H1 (cell line): ENCODE results near the gene RBM44. TPM values are rescaled to one million over a fixed set of nuclear protein-coding genes. Genes with fewer than 3 reads are reported as not detected.

Source experiments
- CTCF ChIA-PET: fragments of 300-600 bp; sonication (Branson Sonifier 250); formaldehyde crosslinking; loops from one replicate; lab custom pipeline; 2021; ENCODE audit not compliant: partially characterized antibody; lab: Charles Lee
- POLR2A ChIA-PET: fragments of 300-600 bp; sonication (Branson Sonifier 250); formaldehyde crosslinking; loops from one replicate; lab custom pipeline; 2021; ENCODE audit warnings: inconsistent platforms; ENCODE audit not compliant: partially characterized antibody; lab: Charles Lee
- DNase-seq, 2 experiments: peaks; one replicate each; pipeline versions ENCODE4 v3.0.0 to v3.0.0-alpha.2; 2010 to 2022; ENCODE audit warnings: low spot score in 2 of 2, low read depth in 1 of 2, mixed read lengths in 1 of 2
- FAIRE-seq: peaks from 2 replicates; lab custom pipeline; 2011; peaks lifted over from hg19 to GRCh38; lab: Jason Lieb, UNC
- H2AFZ ChIP-seq: 2 replicates; pipeline ENCODE4 v1.8.1; 2012; ENCODE audit warnings: low read length, inconsistent platforms
- H2AK5ac ChIP-seq: 2 replicates; pipeline ENCODE4 v1.6.1; 2013; ENCODE audit warnings: low read depth, low read length
- H2BK120ac ChIP-seq: replicated peaks from 2 replicates; pipeline ENCODE3; 2013; ENCODE audit warnings: low read depth, low read length, inconsistent platforms
- H2BK12ac ChIP-seq: 2 replicates; pipeline ENCODE4 v1.6.1; 2013; ENCODE audit warnings: low read depth, low read length
- H2BK15ac ChIP-seq: 2 replicates; pipeline ENCODE4 v1.6.1; 2013; ENCODE audit warnings: low read length
- H2BK20ac ChIP-seq: 2 replicates; pipeline ENCODE4 v1.6.1; 2013; ENCODE audit warnings: low read length
- H2BK5ac ChIP-seq: 2 replicates; pipeline ENCODE4 v1.6.1; 2013; ENCODE audit warnings: low read depth, low read length
- H3K14ac ChIP-seq: 2 replicates; pipeline ENCODE4 v1.6.1; 2013; ENCODE audit warnings: inconsistent platforms; ENCODE audit not compliant: insufficient read length
- H3K18ac ChIP-seq: 2 replicates; pipeline ENCODE4 v1.6.1; 2013; ENCODE audit warnings: low read length; ENCODE audit errors: extremely low read depth
- H3K23ac ChIP-seq: 2 replicates; pipeline ENCODE4 v1.6.1; 2013; ENCODE audit warnings: inconsistent platforms; ENCODE audit not compliant: insufficient read length
- H3K23me2 ChIP-seq: 2 replicates; pipeline ENCODE4 v1.6.1; 2013; ENCODE audit warnings: low read depth, low read length
- H3K27ac ChIP-seq: 2 replicates; pipeline ENCODE4 v1.6.1; 2011; ENCODE audit warnings: low read depth, low read length, inconsistent platforms
- H3K27me3 ChIP-seq, 4 experiments: replicated peaks in 1 of 4; 1 replicate in 1 of 4; 2 replicates in 3 of 4; pipeline versions ENCODE4 v1.6.1 to v1.8.1; 2011 to 2013; ENCODE audit warnings: low read length in 3 of 4, mild to moderate bottlenecking in 3 of 4, inconsistent platforms in 2 of 4, mixed read lengths in 2 of 4, moderate library complexity in 1 of 4; ENCODE audit not compliant: control insufficient read depth in 3 of 4, insufficient read depth in 3 of 4; ENCODE audit errors: extremely low read depth in 1 of 4
- H3K36me3 ChIP-seq, 4 experiments: 2 replicates each; pipeline versions ENCODE4 v1.6.1 to v1.8.1; 2011 to 2013; ENCODE audit warnings: mild to moderate bottlenecking in 4 of 4, low read length in 3 of 4, moderate library complexity in 2 of 4, control low read depth in 1 of 4, inconsistent platforms in 1 of 4; ENCODE audit not compliant: insufficient read depth in 4 of 4, control insufficient read depth in 2 of 4
- H3K4ac ChIP-seq: replicated peaks from 2 replicates; pipeline ENCODE3; 2013; ENCODE audit warnings: low read length, low read depth, mixed read lengths, inconsistent platforms; ENCODE audit not compliant: insufficient read length
- H3K4me1 ChIP-seq, 4 experiments: replicated peaks in 1 of 4; 1 replicate in 1 of 4; 2 replicates in 3 of 4; pipeline versions ENCODE4 v1.6.1 to v1.8.1; 2011 to 2013; ENCODE audit warnings: low read length in 3 of 4, inconsistent platforms in 2 of 4, mixed read lengths in 1 of 4; ENCODE audit not compliant: insufficient read depth in 4 of 4, control insufficient read depth in 3 of 4
- H3K4me2 ChIP-seq, 2 experiments: 2 replicates each; pipeline versions ENCODE4 v1.6.1 to v1.8.1; 2011 to 2013; ENCODE audit warnings: low read depth in 2 of 2, low read length in 2 of 2, control low read depth in 1 of 2, inconsistent platforms in 1 of 2, mild to moderate bottlenecking in 1 of 2; ENCODE audit not compliant: insufficient read depth in 1 of 2
- H3K4me3 ChIP-seq, 4 experiments: fragments of 200-600, 300-600 bp in 1 of 4; sonication (generic), shearing (Covaris generic), sonication (Bioruptor Twin) in 1 of 4; 2 replicates each; pipeline versions ENCODE4 v1.5.1 to v1.8.1; 2011 to 2016; ENCODE audit warnings: low read length in 4 of 4, low read depth in 3 of 4, control low read depth in 2 of 4, inconsistent platforms in 2 of 4, mild to moderate bottlenecking in 2 of 4, mixed read lengths in 1 of 4, moderate library complexity in 1 of 4; ENCODE audit not compliant: insufficient read depth in 2 of 4; ENCODE audit errors: extremely low read depth in 1 of 4
- H3K56ac ChIP-seq: replicated peaks from 2 replicates; pipeline ENCODE3; 2013; ENCODE audit warnings: low read depth, mild to moderate bottlenecking, mixed read lengths, low read length, inconsistent platforms; ENCODE audit not compliant: insufficient read length
- H3K79me1 ChIP-seq: 2 replicates; pipeline ENCODE4 v1.6.1; 2013; ENCODE audit warnings: low read depth, low read length, control low read depth
- H3K79me2 ChIP-seq, 2 experiments: 2 replicates each; pipeline versions ENCODE4 v1.6.1 to v1.8.1; 2012 to 2013; ENCODE audit warnings: low read length in 2 of 2, mild to moderate bottlenecking in 2 of 2, inconsistent platforms in 1 of 2; ENCODE audit not compliant: insufficient read depth in 2 of 2, control insufficient read depth in 1 of 2
- H3K9ac ChIP-seq, 4 experiments: replicated peaks in 1 of 4; 1 replicate in 1 of 4; 2 replicates in 3 of 4; pipeline versions ENCODE4 v1.6.1 to v1.8.1; 2011 to 2013; ENCODE audit warnings: low read depth in 3 of 4, low read length in 3 of 4, control low read depth in 2 of 4, mild to moderate bottlenecking in 2 of 4, moderate library complexity in 2 of 4, inconsistent platforms in 1 of 4; ENCODE audit errors: extremely low read depth in 1 of 4
- H3K9me3 ChIP-seq, 2 experiments: 2 replicates each; pipeline versions ENCODE4 v1.6.1 to v1.8.1; 2012 to 2013; ENCODE audit warnings: mild to moderate bottlenecking in 2 of 2, moderate library complexity in 2 of 2, control low read depth in 1 of 2, inconsistent platforms in 1 of 2, low read depth in 1 of 2, low read length in 1 of 2, mixed read lengths in 1 of 2; ENCODE audit not compliant: insufficient read depth in 2 of 2
- H4K20me1 ChIP-seq, 2 experiments: replicated peaks in 1 of 2; 2 replicates each; pipeline versions ENCODE3 to v1.8.1; 2011 to 2013; ENCODE audit warnings: inconsistent platforms in 2 of 2, low read length in 2 of 2, mild to moderate bottlenecking in 1 of 2; ENCODE audit not compliant: insufficient read depth in 2 of 2, control insufficient read depth in 1 of 2
- H4K5ac ChIP-seq: 2 replicates; pipeline ENCODE4 v1.6.1; 2013; ENCODE audit warnings: low read length, low read depth, mixed read lengths, inconsistent platforms; ENCODE audit not compliant: insufficient read length
- H4K8ac ChIP-seq: 2 replicates; pipeline ENCODE4 v1.8.0; 2013; ENCODE audit warnings: mild to moderate bottlenecking, moderate library complexity, low read length, inconsistent platforms; ENCODE audit not compliant: insufficient read depth; ENCODE audit errors: extremely low read depth
- H4K91ac ChIP-seq: replicated peaks from 2 replicates; pipeline ENCODE3; 2013; ENCODE audit warnings: low read length, mixed read lengths, inconsistent platforms; ENCODE audit not compliant: insufficient read length
- JUN ChIP-seq: IDR thresholded peaks from 2 replicates; pipeline ENCODE4 v1.6.1; 2011; ENCODE audit warnings: low read depth, mild to moderate bottlenecking, improper control_type of control experiment, low read length
- KDM1A ChIP-seq: fragments of 200-600, 300-600 bp; sonication (generic); IDR thresholded peaks from 2 replicates; pipeline ENCODE4 v1.7.1; 2016; ENCODE audit warnings: mild to moderate bottlenecking, low read length, borderline replicate concordance
- PHF8 ChIP-seq: fragments of 200-600 bp; sonication (generic); conservative IDR thresholded peaks from 2 replicates; pipeline ENCODE4 v1.7.1; 2012; ENCODE audit warnings: low read depth, mild to moderate bottlenecking, inconsistent platforms, low read length, moderate library complexity
- RFX5 ChIP-seq: IDR thresholded peaks from 2 replicates; pipeline ENCODE4 v1.6.1; 2011; ENCODE audit warnings: low read depth, low read length, improper control_type of control experiment, borderline replicate concordance
- TBP ChIP-seq: IDR thresholded peaks from 2 replicates; pipeline ENCODE4 v1.6.1; 2011; ENCODE audit warnings: low read depth, low read length, improper control_type of control experiment
- WGBS, 2 experiments: shearing (Covaris generic) in 1 of 2; methylation state at CpG; one replicate each; pipeline versions ENCODE4 v1.1.6 to v1.1.7; 2013 to 2015; ENCODE audit warnings: low lambda C conversion rate in 2 of 2, mixed read lengths in 2 of 2, inconsistent platforms in 1 of 2, low coverage in 1 of 2, missing lambda C conversion rate in 1 of 2; ENCODE audit not compliant: insufficient replicate concordance in 2 of 2, insufficient coverage in 1 of 2, insufficient read length in 1 of 2; ENCODE audit errors: extremely low coverage in 1 of 2, missing lambda C conversion rate in 1 of 2; 5-methylcytosine and 5-hydroxymethylcytosine counted together
- polyA plus RNA-seq, 7 experiments: library from polyadenylated mRNA; depleted of rRNA in 3 of 7; stranded (reverse) in 5 of 7; unstranded in 2 of 7; fragments of >200 nt in 5 of 7; fragments of 200-250 nt in 2 of 7; gene quantifications; 1 replicate in 5 of 7; 2 replicates in 1 of 7; 4 replicates in 1 of 7; pipeline versions ENCODE4 v1.2.1 to v1.2.3, GENCODE V29; 2011 to 2013; ENCODE audit warnings: missing spikeins in 2 of 7, mixed read lengths in 2 of 7
- total RNA-seq: library from RNA; stranded (reverse); fragmentation: NEBNext Ultra II Directional; extraction: Animal tissue kit (Norgen Biotek cat#: 25700); gene quantifications from 2 replicates; pipeline ENCODE4 v1.2.1, GENCODE V29; 2021

The RBM44 gene
- total and polyA plus RNA-seq, 2 of the 8 experiments (the other 6 are each of a cell fraction or from before 2014, with no cell fraction given) = 0.12 to 0.43 TPM

- Histone ChIP-seq H3K4ac (no peak overlapping the region), H3K27ac (no peak overlapping the region), H2BK120ac (no peak overlapping the region), H3K23ac (no peak overlapping the region), H2AFZ (no peak overlapping the region), H2BK5ac (no peak overlapping the region), H3K79me1 (no peaks in the 10 kb centered on the region), H3K4me3 (no peak overlapping the region), H3K18ac (no peak overlapping the region), H2BK20ac (no peak overlapping the region), H3K27me3 (peaks cover 9 to 30% (median 23%) of the 10 kb centered on the region in 4 experiments), H3K56ac (no peak overlapping the region), H3K9me3 (no peaks in the 10 kb centered on the region), H3K4me1 (peaks cover 0 to 13% (median 8%) of the 10 kb centered on the region in 4 experiments; a peak in 6 of 7 replicates), H3K14ac (no peak overlapping the region), H3K9ac (no peak overlapping the region), H4K5ac (no peak overlapping the region), H3K4me2 (no peak overlapping the region), H3K23me2 (peaks cover 8% of the 10 kb centered on the region; the same call in 1 of the 2 replicates), H2BK15ac (no peak overlapping the region), H4K8ac (no peak overlapping the region), H3K79me2 (no peaks in the 10 kb centered on the region), H2BK12ac (no peak overlapping the region), H3K36me3 (no peaks in the 10 kb centered on the region), H4K20me1 (no peaks in the 10 kb centered on the region), H2AK5ac (no peak overlapping the region), H4K91ac (no peak overlapping the region)
- 87% methylated on average over 10 of the region's 11 CpGs; no CpG with 5 or more reads in 1 of the 2 experiments for WGBS, 2 experiments
- POLR2A ChIA-PET = interaction anchor here (0.6 kb wide), 1 partner anchor 239 kb away, joined by 3 read pairs; no protein-coding TSS in a partner anchor
- FAIRE-seq (no peak), DNase-seq (no peak)
- CTCF ChIA-PET = interaction anchor here (0.6 to 0.9 kb wide), 4 partner anchors 50 to 952 kb away, joined by 3 read pairs; no protein-coding TSS in a partner anchor
- TF ChIP-seq KDM1A = no peak
- TF ChIP-seq RFX5 = no peak
- no peak for TF ChIP-seq PHF8
- TF ChIP-seq TBP = no peak
- no peak for TF ChIP-seq JUN
Measured at GRCh38 chr2:237861875-237862527, 63.4 kb downstream of the RBM44 start.
